Liver (tissue), 9 donors: ENCODE results near the gene SNHG17. TPM values are rescaled to one million over a fixed set of nuclear protein-coding genes. Genes with fewer than 3 reads are reported as not detected.

Source experiments
- DNase-seq: peaks from one replicate; pipeline ENCODE4 v3.0.0-alpha.2; 2017; ENCODE audit warnings: low spot score
- H3K27ac ChIP-seq, 2 donors: one replicate each; pipeline ENCODE4 v1.7.0; 2013; ENCODE audit warnings: inconsistent platforms in 2 of 2, low read length in 2 of 2, control low read depth in 1 of 2, low read depth in 1 of 2, mild to moderate bottlenecking in 1 of 2
- H3K27me3 ChIP-seq, 4 donors: one replicate each; pipeline versions ENCODE4 v1.6.1 to v1.7.0; 2013; ENCODE audit warnings: low read length in 3 of 4, inconsistent platforms in 1 of 4, mild to moderate bottlenecking in 1 of 4, moderate library complexity in 1 of 4; ENCODE audit not compliant: control insufficient read depth in 4 of 4, insufficient read depth in 4 of 4
- H3K36me3 ChIP-seq, 4 donors: one replicate each; pipeline versions ENCODE4 v1.6.1 to v1.7.0; 2013; ENCODE audit warnings: low read length in 3 of 4, mild to moderate bottlenecking in 3 of 4, low read depth in 1 of 4, moderate library complexity in 1 of 4; ENCODE audit not compliant: control insufficient read depth in 4 of 4, insufficient read depth in 3 of 4
- H3K4me1 ChIP-seq, 4 donors: one replicate each; pipeline versions ENCODE4 v1.6.1 to v1.7.0; 2013; ENCODE audit warnings: low read length in 3 of 4, mild to moderate bottlenecking in 3 of 4, moderate library complexity in 1 of 4; ENCODE audit not compliant: control insufficient read depth in 4 of 4, insufficient read depth in 4 of 4
- H3K4me3 ChIP-seq, 3 donors: one replicate each; pipeline versions ENCODE4 v1.6.1 to v1.7.0; 2013; ENCODE audit warnings: low read length in 3 of 3, control low read depth in 1 of 3, low read depth in 1 of 3, mild to moderate bottlenecking in 1 of 3
- H3K9ac ChIP-seq, 2 donors: one replicate each; pipeline ENCODE4 v1.7.0; 2013; ENCODE audit warnings: low read length in 2 of 2, mild to moderate bottlenecking in 2 of 2, moderate library complexity in 2 of 2, control low read depth in 1 of 2, low read depth in 1 of 2
- H3K9me3 ChIP-seq, 4 donors: one replicate each; pipeline versions ENCODE4 v1.6.1 to v1.7.0; 2013; ENCODE audit warnings: low read length in 3 of 4; ENCODE audit not compliant: control insufficient read depth in 4 of 4
- ATF3 ChIP-seq: IDR thresholded peaks from 2 replicates; pipeline ENCODE4 v1.6.1; 2016; ENCODE audit warnings: antibody characterized with exemption
- CTCF ChIP-seq: fragments of 150-350 bp; IDR thresholded peaks from 2 replicates; pipeline ENCODE4 v1.5.1; 2017; ENCODE audit warnings: improper control_type of control experiment, low read depth, low read length; ENCODE audit not compliant: missing input control
- EGR1 ChIP-seq, 2 donors: IDR thresholded peaks; 2 replicates each; pipeline ENCODE4 v1.6.1; 2016 to 2018; ENCODE audit warnings: antibody characterized with exemption in 2 of 2, low read depth in 2 of 2
- FOXA1 ChIP-seq: IDR thresholded peaks from 2 replicates; pipeline ENCODE4 v1.6.1; 2016; ENCODE audit warnings: antibody characterized with exemption
- HNF4A ChIP-seq, 2 donors: conservative IDR thresholded peaks; 2 replicates each; pipeline ENCODE4 v1.6.1; 2016; ENCODE audit warnings: antibody characterized with exemption in 2 of 2, mild to moderate bottlenecking in 2 of 2
- MAX ChIP-seq: IDR thresholded peaks from 2 replicates; pipeline ENCODE4 v1.6.1; 2016; ENCODE audit warnings: antibody characterized with exemption
- SP1 ChIP-seq: IDR thresholded peaks from 2 replicates; pipeline ENCODE4 v1.6.1; 2018; ENCODE audit warnings: antibody characterized with exemption, mild to moderate bottlenecking
- TAF1 ChIP-seq: conservative IDR thresholded peaks from 2 replicates; pipeline ENCODE4 v1.6.1; 2016; ENCODE audit warnings: antibody characterized with exemption, mild to moderate bottlenecking
- YY1 ChIP-seq: IDR thresholded peaks from 2 replicates; pipeline ENCODE4 v1.6.1; 2016; ENCODE audit warnings: antibody characterized with exemption, mild to moderate bottlenecking
- ZBTB33 ChIP-seq: IDR thresholded peaks from 2 replicates; pipeline ENCODE4 v1.6.1; 2016; ENCODE audit warnings: antibody characterized with exemption
- WGBS: extraction: QIAGEN DNeasy Blood & Tissue Kit; methylation state at CpG from one replicate; pipeline ENCODE4 v1.1.7; 2013; 5-methylcytosine and 5-hydroxymethylcytosine counted together
- polyA plus RNA-seq, 2 donors: library from polyadenylated mRNA; stranded (reverse) in 1 of 2; unstranded in 1 of 2; fragments of 200-250 nt in 1 of 2; fragments of >200 nt in 1 of 2; fragmentation: Nextera tagmentation in 1 of 2; extraction: Ambion mirVana in 1 of 2; gene quantifications; one replicate each; pipeline versions ENCODE4 v1.2.1 to v1.2.3, GENCODE V29; 2013 to 2015
- total RNA-seq, 2 donors: library from RNA; depleted of rRNA; stranded (reverse); fragments of >200 nt; gene quantifications; one replicate each; pipeline ENCODE4 v1.2.3, GENCODE V29; 2014
- donor health status: healthy.
- donor health status: healthy.
- donor health status: healthy.
- donor health status: healthy.
- donor health status: healthy.

The SNHG17 gene
- total and polyA plus RNA-seq, 4 donors = 6.3 to 24.6 (median 14.0) TPM

GRCh38 chr20:38458314-38458713 lies 23.2 kb upstream of the SNHG17 start:
- H3K9ac ChIP-seq = no peak overlapping the region
- no peaks in the 10 kb centered on the region for H3K27me3 ChIP-seq
- no peak overlapping the region for H3K27ac ChIP-seq
- no peaks in the 10 kb centered on the region for H3K9me3 ChIP-seq
- H3K4me3 ChIP-seq = no peak overlapping the region
- no peaks in the 10 kb centered on the region for H3K36me3 ChIP-seq
- peaks cover 0 to 2% (median 0%) of the 10 kb centered on the region in 4 donors for H3K4me1 ChIP-seq
- TF ChIP-seq CTCF (no peak), FOXA1 (no peak), SP1 (no peak), ATF3 (no peak), YY1 (no peak), MAX (no peak), ZBTB33 (no peak), EGR1 (IDR thresholded peaks at IDR 0.05; ENCODE audit: low read depth in 2 of 2) (no peak), TAF1 (no peak)
- 97% methylated on average over 5 of the region's 5 CpGs for WGBS
- DNase-seq = no peak

- Histone ChIP-seq H3K27ac (no peak overlapping the region), H3K9ac (no peak overlapping the region), H3K36me3 (peaks cover 2 to 14% (median 12%) of the 10 kb centered on the region in 4 donors), H3K9me3 (no peaks in the 10 kb centered on the region), H3K27me3 (no peaks in the 10 kb centered on the region), H3K4me1 (no peaks in the 10 kb centered on the region), H3K4me3 (no peak overlapping the region)
- no peak for TF ChIP-seq CTCF
- no peak for TF ChIP-seq HNF4A (conservative IDR thresholded peaks at IDR 0.05)
- no peak for DNase-seq
- 96% methylated on average over 13 of the region's 13 CpGs for WGBS
These were observed 19.7 kb upstream of the SNHG17 start for GRCh38 chr20:38454556-38455473.
